PC-9 (cell line): ENCODE results near the gene ODC1.

Experiments used
- EZH2 ChIP-seq: fragments of 200-600 bp; sonication (generic); IDR thresholded peaks from 2 replicates; pipeline ENCODE4 v1.8.0; 2017; ENCODE audit warnings: antibody characterized with exemption, low read depth
- TF ChIP-seq, protein P1 (sequence below): fragments of 200-600 bp; sonication (generic); conservative IDR thresholded peaks from 2 replicates; pipeline ENCODE4 v1.6.1; 2017; ENCODE audit warnings: mixed run types, antibody characterized with exemption, mild to moderate bottlenecking, moderate library complexity

DNA sequence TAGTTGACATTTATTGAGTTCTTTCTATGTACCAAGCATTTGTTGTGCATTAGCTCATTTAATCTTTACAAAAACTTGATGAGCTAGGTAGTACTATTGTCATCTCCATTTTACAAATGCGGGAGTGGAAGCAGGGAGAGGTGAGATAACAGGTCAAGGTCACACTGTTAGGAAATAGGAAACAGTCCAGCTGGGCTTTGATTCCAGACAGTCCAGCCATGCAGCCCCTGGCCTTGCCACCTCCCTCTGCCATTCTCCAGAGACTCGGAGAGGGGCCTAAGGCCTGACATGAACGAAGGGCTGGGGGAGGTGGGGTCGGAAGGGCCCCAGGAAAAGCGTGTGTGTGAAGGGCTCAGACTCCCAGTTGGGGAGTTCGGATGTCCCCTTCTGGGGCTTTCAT is 55.6 kb downstream of the ODC1 start:
- TF ChIP-seq, protein P1, sequence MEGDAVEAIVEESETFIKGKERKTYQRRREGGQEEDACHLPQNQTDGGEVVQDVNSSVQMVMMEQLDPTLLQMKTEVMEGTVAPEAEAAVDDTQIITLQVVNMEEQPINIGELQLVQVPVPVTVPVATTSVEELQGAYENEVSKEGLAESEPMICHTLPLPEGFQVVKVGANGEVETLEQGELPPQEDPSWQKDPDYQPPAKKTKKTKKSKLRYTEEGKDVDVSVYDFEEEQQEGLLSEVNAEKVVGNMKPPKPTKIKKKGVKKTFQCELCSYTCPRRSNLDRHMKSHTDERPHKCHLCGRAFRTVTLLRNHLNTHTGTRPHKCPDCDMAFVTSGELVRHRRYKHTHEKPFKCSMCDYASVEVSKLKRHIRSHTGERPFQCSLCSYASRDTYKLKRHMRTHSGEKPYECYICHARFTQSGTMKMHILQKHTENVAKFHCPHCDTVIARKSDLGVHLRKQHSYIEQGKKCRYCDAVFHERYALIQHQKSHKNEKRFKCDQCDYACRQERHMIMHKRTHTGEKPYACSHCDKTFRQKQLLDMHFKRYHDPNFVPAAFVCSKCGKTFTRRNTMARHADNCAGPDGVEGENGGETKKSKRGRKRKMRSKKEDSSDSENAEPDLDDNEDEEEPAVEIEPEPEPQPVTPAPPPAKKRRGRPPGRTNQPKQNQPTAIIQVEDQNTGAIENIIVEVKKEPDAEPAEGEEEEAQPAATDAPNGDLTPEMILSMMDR = no peak
- no peak for TF ChIP-seq EZH2
